Kidney epithelial cell (primary cell): ENCODE results near the gene STK11IP. TPM values are rescaled to one million over a fixed set of nuclear protein-coding genes. Genes with fewer than 3 reads are reported as not detected.

Experiments
- DNase-seq: peaks from one replicate; pipeline ENCODE4 v3.0.0-alpha.2; 2010; ENCODE audit warnings: low read depth
- H3K27me3 ChIP-seq: 2 replicates; pipeline ENCODE4 v1.6.0; 2011; ENCODE audit warnings: low read length; ENCODE audit not compliant: control insufficient read depth, insufficient read depth
- H3K36me3 ChIP-seq: 2 replicates; pipeline ENCODE4 v1.5.1; 2011; ENCODE audit warnings: low read length; ENCODE audit not compliant: control insufficient read depth, insufficient read depth
- H3K4me3 ChIP-seq: 2 replicates; pipeline ENCODE4 v1.5.1; 2011; ENCODE audit warnings: low read depth, mild to moderate bottlenecking, control low read depth, low read length
- total RNA-seq: library from RNA; depleted of rRNA; stranded (reverse); fragments of >200 nt; gene quantifications from 2 replicates; pipeline ENCODE4 v1.2.3, GENCODE V29; 2015
- TF ChIP-seq, protein P1 (sequence below): IDR thresholded peaks from 2 replicates; pipeline ENCODE4 v1.5.1; 2011; ENCODE audit warnings: mild to moderate bottlenecking, moderate library complexity, low read length, control low read depth, inconsistent platforms; ENCODE audit not compliant: insufficient read depth, poor library complexity, severe bottlenecking

Gene STK11IP
- total RNA-seq, 1 donor from 2014 or later = 22.2 TPM

DNA sequence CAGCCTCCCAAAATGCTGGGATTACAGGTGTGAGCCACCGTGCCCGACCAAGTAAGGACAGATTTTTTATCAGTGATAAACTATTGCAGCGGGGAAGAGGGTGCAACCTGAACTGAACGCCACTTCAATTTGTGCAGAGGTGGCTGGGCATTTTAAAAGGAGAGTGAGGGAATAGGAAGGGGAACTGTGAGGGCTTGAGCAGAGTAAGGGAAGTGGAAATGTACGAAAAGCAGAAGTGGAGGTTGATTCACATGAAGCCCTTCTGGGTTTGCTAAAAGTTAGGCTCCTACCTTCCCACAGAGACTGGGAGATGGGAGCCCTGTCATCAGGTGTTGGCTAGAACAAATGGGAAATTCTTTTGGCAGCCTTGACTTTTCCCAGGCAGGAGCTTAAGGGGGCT lies 6.1 kb downstream of the STK11IP start:
- DNase-seq = no peak
- no peaks in the 10 kb centered on the region for H3K27me3 ChIP-seq
- peaks cover 3% of the 10 kb centered on the region for H3K36me3 ChIP-seq
- TF ChIP-seq, protein P1, sequence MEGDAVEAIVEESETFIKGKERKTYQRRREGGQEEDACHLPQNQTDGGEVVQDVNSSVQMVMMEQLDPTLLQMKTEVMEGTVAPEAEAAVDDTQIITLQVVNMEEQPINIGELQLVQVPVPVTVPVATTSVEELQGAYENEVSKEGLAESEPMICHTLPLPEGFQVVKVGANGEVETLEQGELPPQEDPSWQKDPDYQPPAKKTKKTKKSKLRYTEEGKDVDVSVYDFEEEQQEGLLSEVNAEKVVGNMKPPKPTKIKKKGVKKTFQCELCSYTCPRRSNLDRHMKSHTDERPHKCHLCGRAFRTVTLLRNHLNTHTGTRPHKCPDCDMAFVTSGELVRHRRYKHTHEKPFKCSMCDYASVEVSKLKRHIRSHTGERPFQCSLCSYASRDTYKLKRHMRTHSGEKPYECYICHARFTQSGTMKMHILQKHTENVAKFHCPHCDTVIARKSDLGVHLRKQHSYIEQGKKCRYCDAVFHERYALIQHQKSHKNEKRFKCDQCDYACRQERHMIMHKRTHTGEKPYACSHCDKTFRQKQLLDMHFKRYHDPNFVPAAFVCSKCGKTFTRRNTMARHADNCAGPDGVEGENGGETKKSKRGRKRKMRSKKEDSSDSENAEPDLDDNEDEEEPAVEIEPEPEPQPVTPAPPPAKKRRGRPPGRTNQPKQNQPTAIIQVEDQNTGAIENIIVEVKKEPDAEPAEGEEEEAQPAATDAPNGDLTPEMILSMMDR = no peak
- H3K4me3 ChIP-seq = no peak overlapping the region

DNA sequence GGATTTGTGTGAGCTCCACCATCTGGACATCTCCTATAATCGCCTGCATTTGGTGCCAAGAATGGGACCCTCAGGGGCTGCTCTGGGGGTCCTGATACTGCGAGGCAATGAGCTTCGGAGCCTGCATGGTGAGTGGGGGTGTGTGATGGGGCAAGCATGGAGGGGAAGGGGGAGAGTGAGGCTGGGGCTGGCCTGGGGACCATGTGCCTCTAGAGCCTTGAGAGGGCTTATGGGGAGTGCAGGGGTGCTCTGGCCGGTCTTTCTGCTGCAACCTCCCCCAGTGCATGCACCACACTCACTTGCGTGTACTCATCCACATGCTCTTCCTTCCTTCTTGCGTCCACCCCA lies 7.9 kb downstream of the STK11IP start:
- Histone ChIP-seq H3K27me3 (no peaks in the 10 kb centered on the region), H3K36me3 (peaks cover 3% of the 10 kb centered on the region), H3K4me3 (no peak overlapping the region)
- DNase-seq = no peak
- TF ChIP-seq, protein P1 = no peak

DNA sequence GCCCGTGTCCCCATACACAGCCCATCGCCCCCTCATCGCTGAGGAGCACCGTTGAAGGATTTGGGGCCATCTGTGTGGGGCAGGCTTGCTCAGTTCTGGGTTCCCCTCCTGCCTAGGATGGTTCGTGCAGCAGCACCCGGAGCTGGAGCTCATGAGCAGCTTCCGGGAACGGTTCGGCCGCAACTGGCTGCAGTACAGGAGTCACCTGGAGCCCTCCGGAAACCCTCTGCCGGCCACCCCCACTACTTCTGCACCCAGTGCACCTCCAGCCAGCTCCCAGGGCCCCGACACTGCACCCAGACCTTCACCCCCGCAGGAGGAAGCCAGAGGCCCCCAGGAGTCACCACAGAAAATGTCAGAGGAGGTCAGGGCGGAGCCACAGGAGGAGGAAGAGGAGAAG lies 10.3 kb downstream of the STK11IP start:
- no peak for DNase-seq
- Histone ChIP-seq H3K4me3 (no peak overlapping the region), H3K36me3 (peaks cover 3% of the 10 kb centered on the region), H3K27me3 (no peaks in the 10 kb centered on the region)
- TF ChIP-seq, protein P1 = no peak

DNA sequence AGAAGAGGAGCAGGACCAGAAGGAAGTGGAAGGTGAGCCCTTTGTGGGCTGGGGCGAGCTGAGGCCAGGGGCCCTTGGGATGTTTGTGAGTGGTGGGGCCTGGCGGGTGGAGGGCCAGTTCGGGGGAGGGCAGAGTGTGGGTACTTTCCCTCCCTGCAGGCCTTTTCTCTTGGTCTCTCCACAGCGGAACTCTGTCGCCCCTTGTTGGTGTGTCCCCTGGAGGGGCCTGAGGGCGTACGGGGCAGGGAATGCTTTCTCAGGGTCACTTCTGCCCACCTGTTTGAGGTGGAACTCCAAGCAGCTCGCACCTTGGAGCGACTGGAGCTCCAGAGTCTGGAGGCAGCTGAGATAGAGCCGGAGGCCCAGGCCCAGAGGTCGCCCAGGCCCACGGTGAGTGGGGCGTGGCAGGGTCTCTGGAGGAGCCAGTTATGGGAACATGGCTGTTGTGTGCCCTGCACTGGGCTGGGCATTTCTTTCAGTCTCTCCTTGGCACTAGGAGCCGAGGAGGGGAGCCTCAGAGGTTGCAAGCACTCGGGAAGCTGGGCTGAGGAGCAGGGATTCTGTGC lies 10.8 kb downstream of the STK11IP start:
- TF ChIP-seq, protein P1 = no peak
- no peak for DNase-seq
- Histone ChIP-seq H3K27me3 (no peaks in the 10 kb centered on the region), H3K4me3 (no peak overlapping the region), H3K36me3 (peaks cover 3% of the 10 kb centered on the region)

DNA sequence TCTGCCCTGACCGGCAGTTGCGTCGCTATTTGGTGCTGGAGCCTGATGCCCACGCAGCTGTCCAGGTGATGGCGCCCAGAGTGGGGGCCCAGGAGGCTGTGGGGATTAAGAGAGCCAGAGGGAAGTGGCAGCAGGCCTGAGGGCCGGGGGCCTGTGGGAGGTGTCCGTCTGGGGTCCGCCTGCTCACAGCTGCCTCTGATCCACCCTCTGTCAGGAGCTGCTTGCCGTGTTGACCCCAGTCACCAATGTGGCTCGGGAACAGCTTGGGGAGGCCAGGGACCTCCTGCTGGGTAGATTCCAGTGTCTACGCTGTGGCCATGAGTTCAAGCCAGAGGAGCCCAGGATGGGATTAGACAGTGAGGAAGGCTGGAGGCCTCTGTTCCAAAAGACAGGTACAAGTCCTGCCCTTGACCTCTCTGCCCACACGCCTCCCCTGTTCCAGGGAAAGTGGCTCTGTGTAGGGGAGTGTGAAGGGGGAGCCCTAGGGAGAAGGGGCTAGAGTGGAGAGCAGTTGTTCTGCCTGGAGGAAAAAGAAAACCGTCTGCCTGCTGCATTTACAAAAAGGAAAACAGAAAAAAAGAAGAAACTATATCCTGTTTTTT lies 11.6 kb downstream of the STK11IP start:
- Histone ChIP-seq H3K27me3 (no peaks in the 10 kb centered on the region), H3K36me3 (peaks cover 3% of the 10 kb centered on the region), H3K4me3 (no peak overlapping the region)
- no peak for DNase-seq
- TF ChIP-seq, protein P1 = no peak

DNA sequence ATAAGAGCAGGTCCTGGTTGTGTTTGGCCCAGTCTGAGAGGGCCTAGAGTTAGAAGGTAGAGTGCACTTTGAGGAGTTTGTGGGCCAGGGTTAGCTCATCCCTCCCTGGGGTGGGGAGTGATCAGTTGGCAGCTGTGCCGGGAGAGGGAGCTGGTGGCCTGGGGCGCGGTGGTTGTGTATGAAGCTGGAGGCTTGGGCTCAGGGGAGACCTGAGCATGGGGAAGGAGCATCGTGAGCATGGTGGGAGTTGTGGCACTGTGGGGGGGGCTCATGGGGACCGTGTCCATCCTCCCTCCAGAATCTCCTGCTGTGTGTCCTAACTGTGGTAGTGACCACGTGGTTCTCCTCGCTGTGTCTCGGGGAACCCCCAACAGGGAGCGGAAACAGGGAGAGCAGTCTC lies 13.6 kb downstream of the STK11IP start:
- TF ChIP-seq, protein P1 = no peak
- DNase-seq = no peak
- Histone ChIP-seq H3K4me3 (no peak overlapping the region), H3K27me3 (no peaks in the 10 kb centered on the region), H3K36me3 (peaks cover 1% of the 10 kb centered on the region)
